Tibial nerve (tissue), 4 donors: ENCODE measurements around the gene ENG. TPM values are rescaled to one million over a fixed set of nuclear protein-coding genes. Genes with fewer than 3 reads are reported as not detected.

Experiments
- DNase-seq, 2 donors: peaks; one replicate each; pipeline ENCODE4 v3.0.0-alpha.2; 2019; ENCODE audit warnings: low spot score in 2 of 2
- H3K27ac ChIP-seq, 4 donors: fragments of 200-600 bp; sonication (generic) in 3 of 4; one replicate each; pipeline ENCODE4 v1.5.1; 2017 to 2019; ENCODE audit warnings: mild to moderate bottlenecking in 1 of 4
- H3K27me3 ChIP-seq, 2 donors: fragments of 200-600 bp; sonication (generic) in 1 of 2; one replicate each; pipeline versions ENCODE4 v1.5.1 to v1.6.0; 2017 to 2019
- H3K36me3 ChIP-seq, 3 donors: fragments of 200-600 bp; sonication (generic); one replicate each; pipeline ENCODE4 v1.5.1; 2018 to 2019
- H3K4me1 ChIP-seq, 4 donors: fragments of 200-600 bp; sonication (generic) in 3 of 4; one replicate each; pipeline ENCODE4 v1.5.1; 2017 to 2019
- H3K4me3 ChIP-seq, 4 donors: fragments of 200-600 bp; sonication (generic) in 3 of 4; one replicate each; pipeline ENCODE4 v1.5.1; 2017 to 2019; ENCODE audit warnings: mild to moderate bottlenecking in 1 of 4, moderate library complexity in 1 of 4
- H3K9me3 ChIP-seq, 4 donors: fragments of 200-600 bp; sonication (generic) in 3 of 4; one replicate each; pipeline ENCODE4 v1.5.1; 2017 to 2019
- CTCF ChIP-seq, 5 experiments: fragments of 200-600 bp in 3 of 5; fragments of 450-650 bp in 2 of 5; sonication (generic) in 3 of 5; IDR thresholded peaks; one replicate each; pipeline ENCODE4 v1.5.1; 2016 to 2019; ENCODE audit warnings: antibody characterized with exemption in 5 of 5, mild to moderate bottlenecking in 3 of 5, moderate library complexity in 2 of 5
- EP300 ChIP-seq, 2 donors: sonication (generic); formaldehyde crosslinking; IDR thresholded peaks; one replicate each; pipeline ENCODE4 v1.6.1; 2017; ENCODE audit warnings: antibody characterized with exemption in 2 of 2, mild to moderate bottlenecking in 1 of 2
- POLR2A ChIP-seq, 2 donors: fragments of 450-650 bp; IDR thresholded peaks; one replicate each; pipeline ENCODE4 v1.6.1; 2017; ENCODE audit warnings: antibody characterized with exemption in 2 of 2, mild to moderate bottlenecking in 2 of 2, moderate library complexity in 2 of 2
- WGBS, 2 donors: methylation state at CpG; one replicate each; pipeline ENCODE4 v1.1.5; 2018; 5-methylcytosine and 5-hydroxymethylcytosine counted together
- total RNA-seq, 4 donors: library from RNA; depleted of rRNA; stranded (reverse); fragments of >200 nt; gene quantifications; one replicate each; pipeline ENCODE4 v1.1.0, GENCODE V29; 2016

Gene ENG
- total RNA-seq, 4 donors from 2014 or later, result 24.9 to 137 (median 85.6) TPM

- no peak for DNase-seq
- Histone ChIP-seq H3K27me3 (no peaks in the 10 kb centered on the region), H3K27ac (no peak overlapping the region), H3K4me3 (no peak overlapping the region), H3K36me3 (peaks cover 8 to 67% (median 35%) of the 10 kb centered on the region in 3 donors), H3K4me1 (peaks cover 0 to 47% (median 15%) of the 10 kb centered on the region in 4 donors), H3K9me3 (no peaks in the 10 kb centered on the region)
- 79 to 90% methylated on average over 4 of the region's 4 CpGs for WGBS, 2 donors
- TF ChIP-seq EP300 (IDR thresholded peaks at IDR 0.05), result no peak
- no peak for TF ChIP-seq POLR2A (IDR thresholded peaks at IDR 0.05)
- no peak for TF ChIP-seq CTCF (IDR thresholded peaks at IDR 0.05)
Observed at GRCh38 chr9:127791085-127791484, 63.4 kb downstream of the ENG start.

- H3K9me3 ChIP-seq, result no peaks in the 10 kb centered on the region
- H3K4me1 ChIP-seq, result peaks cover 0 to 42% (median 12%) of the 10 kb centered on the region in 4 donors
- H3K27me3 ChIP-seq, result no peaks in the 10 kb centered on the region
- no peak for DNase-seq
- TF ChIP-seq POLR2A (IDR thresholded peaks at IDR 0.05) (no peak), EP300 (IDR thresholded peaks at IDR 0.05) (no peak), CTCF (IDR thresholded peaks at IDR 0.05) (no peak)
- WGBS, 2 donors, result 76 to 80% methylated on average over 9 of the region's 9 CpGs
- peaks cover 8 to 67% (median 35%) of the 10 kb centered on the region in 3 donors for H3K36me3 ChIP-seq
- H3K27ac ChIP-seq, result peak overlapping the region in 1 of 4 donors; percentile 46
- no peak overlapping the region for H3K4me3 ChIP-seq
Observed at GRCh38 chr9:127790094-127790855, 64.2 kb downstream of the ENG start.

GRCh38 chr9:127789179-127789578 is 65.3 kb downstream of the ENG start:
- no peak for TF ChIP-seq EP300 (IDR thresholded peaks at IDR 0.05)
- no peak for TF ChIP-seq POLR2A (IDR thresholded peaks at IDR 0.05)
- TF ChIP-seq CTCF (IDR thresholded peaks at IDR 0.05), result no peak
- peaks cover 0 to 49% (median 17%) of the 10 kb centered on the region in 4 donors for H3K4me1 ChIP-seq
- no peak for DNase-seq
- H3K9me3 ChIP-seq, result no peaks in the 10 kb centered on the region
- 82 to 86% methylated on average over 25 of the region's 25 CpGs for WGBS, 2 donors
- no peak overlapping the region for H3K4me3 ChIP-seq
- no peaks in the 10 kb centered on the region for H3K27me3 ChIP-seq
- H3K27ac ChIP-seq, result no peak overlapping the region
- H3K36me3 ChIP-seq, result peaks cover 8 to 64% (median 35%) of the 10 kb centered on the region in 3 donors

- H3K36me3 ChIP-seq, result peaks cover 8 to 59% (median 35%) of the 10 kb centered on the region in 3 donors
- WGBS, 2 donors, result 84 to 86% methylated on average over 14 to 26 of the region's 26 CpGs
- TF ChIP-seq CTCF (IDR thresholded peaks at IDR 0.05) (no peak), POLR2A (IDR thresholded peaks at IDR 0.05) (no peak), EP300 (IDR thresholded peaks at IDR 0.05) (no peak)
- H3K27me3 ChIP-seq, result no peaks in the 10 kb centered on the region
- peak overlapping the region in 1 of 4 donors; percentile 3 for H3K27ac ChIP-seq
- peaks cover 0 to 52% (median 22%) of the 10 kb centered on the region in 4 donors for H3K4me1 ChIP-seq
- no peak for DNase-seq
- no peak overlapping the region for H3K4me3 ChIP-seq
- no peaks in the 10 kb centered on the region for H3K9me3 ChIP-seq
Observed at GRCh38 chr9:127788337-127789011, 66.0 kb downstream of the ENG start.

GRCh38 chr9:127786773-127787104 is 67.7 kb downstream of the ENG start:
- no peak for TF ChIP-seq POLR2A (IDR thresholded peaks at IDR 0.05)
- TF ChIP-seq CTCF (IDR thresholded peaks at IDR 0.05), result peak in 2 of 5 experiments; percentile 42 to 49
- peak overlapping the region in 3 of 4 donors; percentile 86 to 96 (median 88) for H3K27ac ChIP-seq
- peaks cover 0 to 60% (median 27%) of the 10 kb centered on the region in 4 donors for H3K4me1 ChIP-seq
- no peaks in the 10 kb centered on the region for H3K9me3 ChIP-seq
- H3K4me3 ChIP-seq, result peak overlapping the region; percentile 50 to 100 (median 76)
- H3K36me3 ChIP-seq, result peaks cover 8 to 48% (median 35%) of the 10 kb centered on the region in 3 donors
- 3% methylated on average over 11 to 12 of the region's 12 CpGs for WGBS, 2 donors
- H3K27me3 ChIP-seq, result no peaks in the 10 kb centered on the region
- DNase-seq, result no peak
